ENCODE results near the gene TRAF7.
A peak's percentile ranks its signal among the peaks of the same experiment; 100 is the strongest.

Gene TRAF7

GRCh38 chr16:2148714-2149629, 6.6 kb upstream of the TRAF7 start:
- Histone ChIP-seq H3K9me3 (ENCODE audit: insufficient read depth, low read length) (no peaks in the 10 kb centered on the region), H2AFZ (ENCODE audit: low read depth, low read length, severe bottlenecking) (no peak overlapping the region), H3F3A (ENCODE audit: insufficient read depth) (peaks cover 53% of the 10 kb centered on the region), H3K9me2 (replicated peaks; ENCODE audit: insufficient read depth, low read length) (no peaks in the 10 kb centered on the region), H3K27ac (ENCODE audit: low read depth, low read length) (no peak overlapping the region), H4K20me1 (ENCODE audit: low read depth, low read length) (peaks cover 8% of the 10 kb centered on the region; the same call in 1 of the 2 replicates), H3K9ac (ENCODE audit: low read length) (peak overlapping the region; percentile 31), H3K4me2 (ENCODE audit: low read depth, low read length, poor library complexity, severe bottlenecking) (peak overlapping the region; percentile 49), H3K36me3 (ENCODE audit: low read length) (peaks cover 14% of the 10 kb centered on the region), H3K79me2 (ENCODE audit: insufficient read depth, low read length) (peaks cover 9% of the 10 kb centered on the region; the same call in 1 of the 2 replicates), H3K4me3 (ENCODE audit: insufficient read depth, low read length, poor library complexity, severe bottlenecking) (peak overlapping the region; percentile 27), H3K27me3 (ENCODE audit: low read length) (no peaks in the 10 kb centered on the region)
- TF ChIP-seq EZH2phosphoT487 (conservative IDR thresholded peaks at IDR 0.05; ENCODE audit: low read length) = no peak
- TF ChIP-seq, protein P1, sequence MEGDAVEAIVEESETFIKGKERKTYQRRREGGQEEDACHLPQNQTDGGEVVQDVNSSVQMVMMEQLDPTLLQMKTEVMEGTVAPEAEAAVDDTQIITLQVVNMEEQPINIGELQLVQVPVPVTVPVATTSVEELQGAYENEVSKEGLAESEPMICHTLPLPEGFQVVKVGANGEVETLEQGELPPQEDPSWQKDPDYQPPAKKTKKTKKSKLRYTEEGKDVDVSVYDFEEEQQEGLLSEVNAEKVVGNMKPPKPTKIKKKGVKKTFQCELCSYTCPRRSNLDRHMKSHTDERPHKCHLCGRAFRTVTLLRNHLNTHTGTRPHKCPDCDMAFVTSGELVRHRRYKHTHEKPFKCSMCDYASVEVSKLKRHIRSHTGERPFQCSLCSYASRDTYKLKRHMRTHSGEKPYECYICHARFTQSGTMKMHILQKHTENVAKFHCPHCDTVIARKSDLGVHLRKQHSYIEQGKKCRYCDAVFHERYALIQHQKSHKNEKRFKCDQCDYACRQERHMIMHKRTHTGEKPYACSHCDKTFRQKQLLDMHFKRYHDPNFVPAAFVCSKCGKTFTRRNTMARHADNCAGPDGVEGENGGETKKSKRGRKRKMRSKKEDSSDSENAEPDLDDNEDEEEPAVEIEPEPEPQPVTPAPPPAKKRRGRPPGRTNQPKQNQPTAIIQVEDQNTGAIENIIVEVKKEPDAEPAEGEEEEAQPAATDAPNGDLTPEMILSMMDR (IDR thresholded peaks at IDR 0.05; ENCODE audit: insufficient read depth, low read length, poor library complexity, severe bottlenecking) = no peak

- TF ChIP-seq, protein P1 (IDR thresholded peaks at IDR 0.05; ENCODE audit: insufficient read depth, low read length, poor library complexity, severe bottlenecking) = no peak
- no peak for TF ChIP-seq EZH2phosphoT487 (conservative IDR thresholded peaks at IDR 0.05; ENCODE audit: low read length)
- Histone ChIP-seq H3K9me2 (replicated peaks; ENCODE audit: insufficient read depth, low read length) (no peaks in the 10 kb centered on the region), H3K27me3 (ENCODE audit: low read length) (no peaks in the 10 kb centered on the region), H3K4me3 (ENCODE audit: insufficient read depth, low read length, poor library complexity, severe bottlenecking) (no peak overlapping the region), H3F3A (ENCODE audit: insufficient read depth) (peaks cover 62% of the 10 kb centered on the region), H4K20me1 (ENCODE audit: low read depth, low read length) (peaks cover 9% of the 10 kb centered on the region; the same call in 1 of the 2 replicates), H2AFZ (ENCODE audit: low read depth, low read length, severe bottlenecking) (no peak overlapping the region), H3K79me2 (ENCODE audit: insufficient read depth, low read length) (peaks cover 18% of the 10 kb centered on the region), H3K9ac (ENCODE audit: low read length) (peak overlapping the region; percentile 31; the same call in 1 of the 2 replicates), H3K4me2 (ENCODE audit: low read depth, low read length, poor library complexity, severe bottlenecking) (peak overlapping the region; percentile 49), H3K36me3 (ENCODE audit: low read length) (peaks cover 23% of the 10 kb centered on the region), H3K9me3 (ENCODE audit: insufficient read depth, low read length) (no peaks in the 10 kb centered on the region), H3K27ac (ENCODE audit: low read depth, low read length) (no peak overlapping the region)
Observed at GRCh38 chr16:2149630-2150417, 5.8 kb upstream of the TRAF7 start.

GRCh38 chr16:2150418-2151187, 5.0 kb upstream of the TRAF7 start:
- no peak overlapping the region for H3K4me3 ChIP-seq (ENCODE audit: insufficient read depth, low read length, poor library complexity, severe bottlenecking)
- no peaks in the 10 kb centered on the region for H3K9me2 ChIP-seq (replicated peaks; ENCODE audit: insufficient read depth, low read length)
- TF ChIP-seq, protein P1 (IDR thresholded peaks at IDR 0.05; ENCODE audit: insufficient read depth, low read length, poor library complexity, severe bottlenecking) = no peak
- TF ChIP-seq EZH2phosphoT487 (conservative IDR thresholded peaks at IDR 0.05; ENCODE audit: low read length) = no peak
- no peaks in the 10 kb centered on the region for H3K27me3 ChIP-seq (ENCODE audit: low read length)
- H3K4me2 ChIP-seq (ENCODE audit: low read depth, low read length, poor library complexity, severe bottlenecking) = peak overlapping the region; percentile 79
- peak overlapping the region; percentile 31; the same call in 1 of the 2 replicates for H3K9ac ChIP-seq (ENCODE audit: low read length)
- H4K20me1 ChIP-seq (ENCODE audit: low read depth, low read length) = peaks cover 9% of the 10 kb centered on the region; the same call in 1 of the 2 replicates
- no peaks in the 10 kb centered on the region for H3K9me3 ChIP-seq (ENCODE audit: insufficient read depth, low read length)
- H3F3A ChIP-seq (ENCODE audit: insufficient read depth) = peaks cover 64% of the 10 kb centered on the region
- H3K79me2 ChIP-seq (ENCODE audit: insufficient read depth, low read length) = peaks cover 21% of the 10 kb centered on the region
- peak overlapping the region; percentile 30 for H3K27ac ChIP-seq (ENCODE audit: low read depth, low read length)
- peaks cover 25% of the 10 kb centered on the region for H3K36me3 ChIP-seq (ENCODE audit: low read length)
- no peak overlapping the region for H2AFZ ChIP-seq (ENCODE audit: low read depth, low read length, severe bottlenecking)
